Measurements from ENCODE around the gene ARHGAP20. TPM values are rescaled to one million over a fixed set of nuclear protein-coding genes. Genes with fewer than 3 reads are reported as not detected.

Gene ARHGAP20
- total RNA-seq, 4 donors from 2014 or later = 9.0 to 20.3 (median 11.7) TPM

- intact Hi-C loops (cut with DNase I; ENCODE audit: low total_unique reads) = no loop called here
- H3K27ac ChIP-seq = no peak overlapping the region
Measured at GRCh38 chr11:110582728-110583432, 129.4 kb downstream of the ARHGAP20 start.

DNA sequence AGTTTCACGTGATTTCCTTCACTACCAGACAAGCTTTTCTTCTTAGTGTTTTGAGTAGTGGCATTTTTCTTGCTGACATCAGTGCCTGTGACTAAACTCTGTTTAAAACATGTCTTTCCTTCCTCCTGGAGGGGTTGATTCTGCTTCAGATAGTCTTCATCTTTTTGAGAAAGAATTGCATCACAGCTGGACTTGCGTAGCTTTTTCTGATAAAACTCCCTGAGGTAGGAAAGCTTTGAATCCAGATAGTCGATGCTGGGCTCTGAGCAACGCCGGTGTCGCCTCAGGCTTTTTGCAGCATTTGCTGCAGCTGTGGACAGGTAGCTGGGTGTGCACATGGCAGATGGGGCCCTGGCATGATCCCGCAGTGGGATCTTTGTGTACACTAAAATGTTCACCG lies 131.7 kb downstream of the ARHGAP20 start:
- no peak overlapping the region for H3K27ac ChIP-seq
- TF ChIP-seq POLR2A (IDR thresholded peaks at IDR 0.05) (no peak), CTCF (IDR thresholded peaks at IDR 0.05) (no peak)
- H3K36me3 ChIP-seq = no peaks in the 10 kb centered on the region
- H3K4me3 ChIP-seq = no peak overlapping the region
- H3K4me1 ChIP-seq = no peaks in the 10 kb centered on the region
- H3K9me3 ChIP-seq = no peaks in the 10 kb centered on the region
- DNase-seq = no peak
- intact Hi-C loops (cut with DNase I; ENCODE audit: low total_unique reads) = no loop called here
- no peaks in the 10 kb centered on the region for H3K27me3 ChIP-seq

More at GRCh38 chr11:110582728-110583432, 129.4 kb downstream of the ARHGAP20 start:
- H3K36me3 ChIP-seq = no peaks in the 10 kb centered on the region
- H3K9me3 ChIP-seq = no peaks in the 10 kb centered on the region
- no peak for DNase-seq
- H3K4me1 ChIP-seq = no peaks in the 10 kb centered on the region
- H3K4me3 ChIP-seq = no peak overlapping the region
- H3K27me3 ChIP-seq = no peaks in the 10 kb centered on the region
- TF ChIP-seq POLR2A (IDR thresholded peaks at IDR 0.05) = no peak
- no peak for TF ChIP-seq CTCF (IDR thresholded peaks at IDR 0.05)

GRCh38 chr11:110573411-110573810 lies 138.8 kb downstream of the ARHGAP20 start:
- H3K27me3 ChIP-seq = no peaks in the 10 kb centered on the region
- H3K4me1 ChIP-seq = no peaks in the 10 kb centered on the region
- no peaks in the 10 kb centered on the region for H3K9me3 ChIP-seq
- DNase-seq = no peak
- no peaks in the 10 kb centered on the region for H3K36me3 ChIP-seq
- TF ChIP-seq CTCF (IDR thresholded peaks at IDR 0.05) (no peak), POLR2A (IDR thresholded peaks at IDR 0.05) (no peak)
- no peak overlapping the region for H3K27ac ChIP-seq
- H3K4me3 ChIP-seq = no peak overlapping the region
- intact Hi-C loops (cut with DNase I; ENCODE audit: low total_unique reads) = no loop called here

- Histone ChIP-seq H3K36me3 (no peaks in the 10 kb centered on the region), H3K4me3 (no peak overlapping the region), H3K9me3 (no peaks in the 10 kb centered on the region), H3K4me1 (no peaks in the 10 kb centered on the region), H3K27me3 (no peaks in the 10 kb centered on the region), H3K27ac (no peak overlapping the region)
- TF ChIP-seq POLR2A (IDR thresholded peaks at IDR 0.05) = no peak
- TF ChIP-seq CTCF (IDR thresholded peaks at IDR 0.05) = no peak
- DNase-seq = no peak
- intact Hi-C loops (cut with DNase I; ENCODE audit: low total_unique reads) = no loop called here
Measured at GRCh38 chr11:110571081-110571720, 141.0 kb downstream of the ARHGAP20 start.

DNA sequence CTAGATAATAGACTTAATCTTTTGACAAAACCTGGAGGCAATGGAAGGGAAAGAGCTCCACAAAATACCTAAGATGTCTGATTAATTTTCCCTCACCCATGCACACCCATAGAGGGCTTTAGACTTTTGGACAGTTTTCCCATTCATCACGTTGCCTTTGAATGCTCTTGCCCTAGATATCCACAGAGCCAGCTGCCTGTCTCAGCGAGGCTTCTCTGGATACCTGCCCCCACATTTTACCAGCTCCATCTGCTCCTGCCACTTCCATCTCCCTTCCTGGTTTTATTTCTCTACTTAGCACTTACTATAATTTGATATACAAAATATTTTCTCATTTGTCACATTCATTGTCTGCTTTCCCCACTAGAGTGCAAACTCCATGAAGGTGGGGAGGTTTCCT lies 145.7 kb downstream of the ARHGAP20 start:
- Histone ChIP-seq H3K4me3 (no peak overlapping the region), H3K4me1 (no peaks in the 10 kb centered on the region), H3K27ac (no peak overlapping the region), H3K36me3 (no peaks in the 10 kb centered on the region), H3K27me3 (no peaks in the 10 kb centered on the region), H3K9me3 (no peaks in the 10 kb centered on the region)
- intact Hi-C loops (cut with DNase I; ENCODE audit: low total_unique reads) = no loop called here
- DNase-seq = no peak
- TF ChIP-seq POLR2A (IDR thresholded peaks at IDR 0.05) (no peak), CTCF (IDR thresholded peaks at IDR 0.05) (no peak)

All from uterus (tissue), 4 donors.